ENCODE measurements around the gene DOK7.

DOK7 gene

DNA sequence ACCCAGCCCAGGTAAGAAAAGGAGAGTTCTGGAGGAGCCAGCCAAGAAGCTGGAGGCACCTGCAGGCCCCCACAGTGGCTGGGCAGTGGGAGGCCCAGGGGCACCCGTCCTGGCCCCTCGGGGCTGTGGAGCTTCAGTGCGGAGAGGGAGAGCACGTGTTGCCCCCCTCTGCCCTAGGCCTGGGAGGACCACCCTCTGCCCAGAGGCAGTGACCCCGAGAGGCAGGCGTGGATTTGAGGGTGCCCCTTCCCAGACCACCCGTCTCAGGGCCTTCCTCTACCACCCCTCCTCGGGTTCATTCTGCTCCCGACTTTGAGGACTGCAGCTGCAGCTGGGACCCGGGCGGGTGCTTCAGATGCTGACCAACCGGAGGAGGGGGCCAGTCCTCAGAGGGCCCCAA, 33.5 kb upstream of the DOK7 start:
- no peak for DNase-seq

- no peak for DNase-seq
Observed at GRCh38 chr4:3430524-3430923, 32.6 kb upstream of the DOK7 start.

DNA sequence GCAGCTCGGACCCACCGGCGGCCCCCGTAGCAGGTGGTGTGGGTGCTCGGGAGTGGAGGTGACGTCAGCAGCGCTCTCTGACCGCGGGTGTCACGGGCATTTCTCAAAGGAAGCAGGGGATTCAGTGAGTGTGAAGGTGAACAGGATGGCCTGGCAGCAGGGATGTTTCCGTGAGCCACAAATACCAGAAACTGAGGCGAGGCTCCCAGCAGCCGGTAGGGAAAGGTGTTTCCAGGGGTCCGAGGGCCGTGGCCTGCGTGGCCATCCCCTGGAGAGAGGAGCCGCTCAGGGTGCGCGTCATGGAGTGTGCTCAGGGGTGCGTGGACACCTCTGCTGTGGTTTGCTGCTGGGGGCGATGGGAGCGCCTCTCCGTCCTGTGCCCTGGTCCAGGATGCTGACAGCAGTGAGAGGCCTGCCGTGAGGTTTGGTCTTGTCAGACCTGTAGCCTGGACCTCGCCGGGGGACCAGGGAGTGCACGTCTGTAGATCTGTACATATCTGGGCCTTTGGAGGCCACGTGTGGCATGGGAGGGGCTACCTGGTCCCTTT, 31.6 kb upstream of the DOK7 start:
- no peak for DNase-seq

DNA sequence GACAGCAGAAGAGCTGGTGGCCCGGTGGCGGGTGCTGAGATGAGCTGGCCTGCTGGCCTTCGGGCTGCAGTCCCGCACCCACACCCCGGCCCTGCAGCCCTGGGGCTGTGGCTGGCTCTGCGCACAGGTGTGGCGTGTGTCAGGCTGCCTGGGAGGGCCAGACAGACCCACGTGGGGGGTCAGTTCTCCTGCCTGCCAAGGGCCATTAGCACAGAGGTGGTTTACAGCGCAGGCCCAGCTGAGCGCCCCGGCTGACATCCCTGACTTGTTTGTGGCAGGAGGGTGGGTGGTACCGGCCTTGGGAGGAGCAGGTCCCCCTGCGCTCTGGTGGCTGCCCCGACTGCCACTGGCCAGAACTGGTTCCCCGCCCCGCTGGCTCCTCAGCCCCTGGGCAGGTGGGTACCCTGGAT, 30.7 kb upstream of the DOK7 start:
- no peak for DNase-seq

GRCh38 chr4:3433138-3433869, 29.8 kb upstream of the DOK7 start:
- DNase-seq = no peak

- no peak for DNase-seq
Observed at GRCh38 chr4:3434881-3435685, 28.0 kb upstream of the DOK7 start.

GRCh38 chr4:3435686-3435956, 27.5 kb upstream of the DOK7 start:
- no peak for DNase-seq

GRCh38 chr4:3436048-3436797, 26.9 kb upstream of the DOK7 start:
- DNase-seq = no peak

- DNase-seq = no peak
Observed at GRCh38 chr4:3436798-3437581, 26.1 kb upstream of the DOK7 start.

DNA sequence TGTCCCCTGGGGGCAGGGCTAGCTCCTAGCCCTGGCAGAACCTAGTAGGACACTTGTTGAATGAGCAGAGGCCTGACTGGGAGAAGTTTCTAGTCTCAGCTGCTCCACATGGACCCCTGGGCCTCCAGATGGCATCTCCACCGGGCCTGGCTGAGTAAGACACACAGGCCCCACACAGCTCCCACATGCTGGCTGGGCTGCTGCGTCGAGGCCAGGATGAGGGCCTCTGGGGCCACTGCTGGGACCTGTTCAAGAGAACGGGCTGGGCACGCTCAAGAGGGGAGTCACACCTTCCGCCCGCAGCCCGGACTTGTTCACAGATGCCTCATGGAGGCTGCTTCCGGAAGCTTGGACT, 25.5 kb upstream of the DOK7 start:
- no peak for DNase-seq

GRCh38 chr4:3437998-3438846, 24.9 kb upstream of the DOK7 start:
- no peak for DNase-seq

DNA sequence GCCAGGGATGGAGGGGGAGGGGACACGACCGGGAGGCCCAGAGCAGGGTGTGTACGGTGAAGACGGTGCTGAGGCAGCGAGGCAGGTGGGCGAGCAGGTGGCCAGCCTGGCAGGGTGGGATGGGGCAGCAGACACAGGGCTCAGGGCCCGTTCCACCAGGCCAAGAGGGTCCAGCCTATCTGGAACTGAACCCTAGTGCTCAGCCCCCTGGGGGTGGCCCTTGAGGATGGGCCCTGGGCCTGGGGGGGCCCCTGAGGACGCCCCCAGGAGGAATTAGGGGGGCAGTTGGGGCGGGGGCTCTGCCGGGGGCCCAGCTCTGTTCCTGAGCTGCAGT, 24.3 kb upstream of the DOK7 start:
- no peak for DNase-seq

- DNase-seq = no peak
Observed at GRCh38 chr4:3439391-3439790, 23.7 kb upstream of the DOK7 start.

DNA sequence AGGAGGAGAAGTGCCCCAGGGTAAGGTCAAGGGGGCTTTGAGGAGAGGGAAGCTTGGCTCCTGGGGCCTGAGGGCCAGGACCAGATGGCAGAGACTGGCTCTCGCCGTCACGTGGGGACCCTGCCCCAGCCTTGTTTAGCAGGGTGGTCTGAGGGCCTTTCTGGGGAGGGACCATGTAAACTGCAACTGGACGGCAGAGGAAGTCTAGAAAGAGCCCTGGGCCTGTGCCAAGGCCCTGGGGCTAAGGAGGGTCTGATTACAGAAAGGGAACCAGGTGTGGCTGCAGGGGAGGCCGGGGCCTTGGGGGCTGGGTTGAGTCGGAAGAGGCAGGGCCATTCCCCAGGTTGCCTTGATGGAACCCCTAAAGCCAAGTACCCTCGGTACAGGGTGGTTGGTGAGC, 23.1 kb upstream of the DOK7 start:
- DNase-seq = no peak

GRCh38 chr4:3440979-3441500, 22.1 kb upstream of the DOK7 start:
- DNase-seq = no peak

DNA sequence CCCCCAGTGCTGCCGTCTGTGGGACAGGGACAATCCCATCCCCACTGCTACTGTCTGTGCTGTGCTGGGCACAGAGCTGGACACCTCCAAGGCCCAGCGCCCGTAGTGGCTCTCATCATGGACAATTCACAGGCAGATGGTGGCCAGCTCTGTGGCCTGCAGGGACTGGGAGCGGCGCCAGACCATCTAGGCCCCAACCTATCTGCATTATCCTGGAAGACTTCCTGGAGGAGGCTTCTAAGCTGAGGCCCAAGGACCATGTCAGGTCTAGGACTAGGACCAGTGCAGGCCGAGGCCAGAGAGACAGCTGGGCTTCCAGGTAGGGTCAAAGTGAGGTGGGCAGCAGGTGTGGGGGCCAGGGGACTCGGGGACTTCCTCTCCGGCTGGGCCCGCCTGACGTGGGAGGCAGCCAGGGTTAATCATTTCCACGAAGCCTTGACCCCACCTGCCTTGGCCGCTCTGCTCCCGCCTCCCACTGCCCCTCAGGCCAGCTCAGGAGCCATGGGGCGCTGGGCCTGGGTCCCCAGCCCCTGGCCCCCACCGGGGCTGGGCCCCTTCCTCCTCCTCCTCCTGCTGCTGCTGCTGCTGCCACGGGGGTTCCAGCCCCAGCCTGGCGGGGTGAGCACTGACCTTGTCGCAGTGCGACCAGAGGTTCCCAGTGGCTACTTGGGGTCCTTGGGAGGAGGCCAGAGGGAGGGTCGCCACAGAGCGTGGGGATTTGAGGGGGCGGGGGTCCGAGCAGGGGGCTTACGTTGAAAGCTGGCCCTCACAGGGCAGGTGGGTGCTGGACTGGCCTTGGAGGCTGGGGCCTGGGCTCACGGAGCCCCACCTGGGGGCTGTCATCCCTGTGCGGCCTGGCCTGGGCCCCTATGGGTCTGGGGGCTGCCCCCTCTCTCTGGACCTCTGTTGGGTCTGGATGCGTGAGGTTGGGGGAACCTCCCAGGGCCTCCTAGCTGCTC, 21.3 kb upstream of the DOK7 start, which contains the start of gene HGFAC:
HGFAC (plus strand) TSS at position 468 of the 959 bp plus-strand sequence; CDS start at position 502, 34 bp downstream.
- no peak for DNase-seq

DNA sequence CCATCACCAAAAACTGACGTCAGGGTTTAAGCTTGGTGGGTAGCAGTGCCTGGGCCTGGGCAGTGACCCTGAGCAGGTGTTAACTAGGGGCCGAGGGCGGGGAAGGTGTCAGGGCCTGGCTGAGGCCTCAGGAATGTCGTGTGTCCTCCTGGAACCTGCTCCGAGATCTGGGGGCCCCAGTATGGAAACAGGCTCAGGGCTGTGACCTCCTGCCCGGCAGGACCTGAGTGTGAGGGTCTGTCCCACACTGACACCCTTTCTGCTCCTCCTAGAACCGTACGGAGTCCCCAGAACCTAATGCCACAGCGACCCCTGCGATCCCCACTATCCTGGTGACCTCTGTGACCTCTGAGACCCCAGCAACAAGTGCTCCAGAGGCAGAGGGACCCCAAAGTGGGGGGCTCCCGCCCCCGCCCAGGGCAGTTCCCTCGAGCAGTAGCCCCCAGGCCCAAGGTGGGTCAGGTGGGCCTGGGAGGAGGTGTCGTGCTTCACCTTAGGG, 20.6 kb upstream of the DOK7 start:
- DNase-seq = no peak

GRCh38 chr4:3442959-3443749, 20.0 kb upstream of the DOK7 start:
- DNase-seq = peak; percentile 67

GRCh38 chr4:3443750-3444309, 19.3 kb upstream of the DOK7 start:
- DNase-seq = no peak
